WTC11 (cell line): ENCODE data around the gene CAV3. TPM values are rescaled to one million over a fixed set of nuclear protein-coding genes. Genes with fewer than 3 reads are reported as not detected.

Experiments
- ATAC-seq: fragments of 200-7000 bp; cut with Tn5 transposase; 2 replicates; pipeline ENCODE4 v1.10.0; 2021; ENCODE audit warnings: mild to moderate bottlenecking, moderate library complexity
- CTCF ChIA-PET: fragments of 300-600 bp; sonication (Branson Sonifier 250); formaldehyde crosslinking; loops from one replicate; lab custom pipeline; 2021; ENCODE audit warnings: antibody characterized with exemption; lab: Charles Lee
- POLR2A ChIA-PET: fragments of 350-600 bp; sonication (Branson Sonifier 250); formaldehyde crosslinking; loops from one replicate; lab custom pipeline; 2021; ENCODE audit warnings: antibody characterized with exemption; lab: Charles Lee
- DNase-seq: peaks from one replicate; pipeline ENCODE4 v3.0.0; 2021; ENCODE audit warnings: low spot score
- H3K27ac Mint-ChIP-seq: 2 replicates; pipeline ENCODE4 v1.8.0; 2021; ENCODE audit warnings: mixed read lengths
- H3K27me3 Mint-ChIP-seq: 2 replicates; pipeline ENCODE4 v1.8.0; 2021; ENCODE audit warnings: low read depth, mild to moderate bottlenecking, moderate library complexity, mixed read lengths
- H3K36me3 Mint-ChIP-seq: 2 replicates; pipeline ENCODE4 v1.8.0; 2021; ENCODE audit warnings: mixed read lengths
- H3K4me1 Mint-ChIP-seq: 2 replicates; pipeline ENCODE4 v1.8.0; 2022; ENCODE audit warnings: mixed read lengths
- H3K4me3 Mint-ChIP-seq: 2 replicates; pipeline ENCODE4 v1.8.0; 2021; ENCODE audit warnings: mild to moderate bottlenecking, moderate library complexity, mixed read lengths
- H3K9me3 Mint-ChIP-seq: 2 replicates; pipeline ENCODE4 v1.8.0; 2021; ENCODE audit warnings: mixed read lengths
- AFF4 ChIP-seq: sonication (generic); formaldehyde crosslinking; IDR thresholded peaks from 2 replicates; pipeline ENCODE4 v1.8.1; 2023; ENCODE audit warnings: mild to moderate bottlenecking, missing genetic modification reagents, borderline replicate concordance
- ATF2 ChIP-seq: sonication (generic); formaldehyde crosslinking; IDR thresholded peaks from 2 replicates; pipeline ENCODE4 v1.8.1; 2022; ENCODE audit warnings: low read depth, missing genetic modification reagents, borderline replicate concordance
- ATF6 ChIP-seq: sonication (generic); formaldehyde crosslinking; IDR thresholded peaks from 2 replicates; pipeline ENCODE4 v1.8.1; 2023; ENCODE audit warnings: mild to moderate bottlenecking, missing genetic modification reagents
- CREB1 ChIP-seq: sonication (generic); formaldehyde crosslinking; IDR thresholded peaks from 2 replicates; pipeline ENCODE4 v1.8.0; 2023; ENCODE audit warnings: mild to moderate bottlenecking, missing genetic modification reagents
- FOXJ3 ChIP-seq: sonication (generic); formaldehyde crosslinking; IDR thresholded peaks from 2 replicates; pipeline ENCODE4 v1.9.0; 2021; ENCODE audit warnings: missing genetic modification reagents, mild to moderate bottlenecking, borderline replicate concordance
- FOXP1 ChIP-seq: sonication (generic); formaldehyde crosslinking; IDR thresholded peaks from 2 replicates; pipeline ENCODE4 v1.8.0; 2022; ENCODE audit warnings: missing genetic modification reagents, mild to moderate bottlenecking, moderate library complexity, borderline replicate concordance
- FOXP4 ChIP-seq: sonication (generic); formaldehyde crosslinking; IDR thresholded peaks from 2 replicates; pipeline ENCODE4 v1.8.0; 2022; ENCODE audit warnings: mild to moderate bottlenecking, missing genetic modification reagents
- GTF2I ChIP-seq: fragments of 250-450 bp; sonication (Bioruptor Pico); conservative IDR thresholded peaks from 2 replicates; pipeline ENCODE4 v1.4.0; 2021; ENCODE audit warnings: mild to moderate bottlenecking
- NFYB ChIP-seq: sonication (generic); formaldehyde crosslinking; conservative IDR thresholded peaks from 2 replicates; pipeline ENCODE4 v1.8.0; 2022; ENCODE audit warnings: low read depth, missing genetic modification reagents
- NR3C1 ChIP-seq: sonication (generic); formaldehyde crosslinking; conservative IDR thresholded peaks from 2 replicates; pipeline ENCODE4 v1.8.1; 2023; ENCODE audit warnings: low read depth, mild to moderate bottlenecking, missing genetic modification reagents
- OVOL2 ChIP-seq: fragments of 250-450 bp; sonication (Bioruptor Pico); IDR thresholded peaks from 2 replicates; pipeline ENCODE4 v1.9.0; 2021; ENCODE audit warnings: mild to moderate bottlenecking, borderline replicate concordance
- RELA ChIP-seq: sonication (generic); formaldehyde crosslinking; IDR thresholded peaks from 2 replicates; pipeline ENCODE4 v1.8.1; 2022; ENCODE audit warnings: missing genetic modification reagents, mild to moderate bottlenecking, borderline replicate concordance
- USF2 ChIP-seq: sonication (generic); formaldehyde crosslinking; IDR thresholded peaks from 2 replicates; pipeline ENCODE4 v1.8.1; 2023; ENCODE audit warnings: mild to moderate bottlenecking, missing genetic modification reagents, moderate library complexity
- ZNF281 ChIP-seq: sonication (generic); formaldehyde crosslinking; IDR thresholded peaks from 2 replicates; pipeline ENCODE4 v1.8.0; 2023; ENCODE audit warnings: mild to moderate bottlenecking, missing genetic modification reagents
- ZNF317 ChIP-seq: sonication (generic); formaldehyde crosslinking; IDR thresholded peaks from 2 replicates; pipeline ENCODE4 v1.8.1; 2023; ENCODE audit warnings: low read depth, mild to moderate bottlenecking, moderate library complexity, missing genetic modification reagents, borderline replicate concordance
- ZNF425 ChIP-seq: fragments of 250-450 bp; sonication (Bioruptor Pico); conservative IDR thresholded peaks from 2 replicates; pipeline ENCODE4 v1.9.0; 2021; ENCODE audit warnings: mild to moderate bottlenecking
- total RNA-seq: library from RNA; stranded (reverse); gene quantifications from 3 replicates; pipeline ENCODE4 v1.2.3, GENCODE V29; 2021

CAV3 gene
- total RNA-seq, 1 experiment from 2014 or later, result not detected

GRCh38 chr3:8737301-8737700 lies 3.7 kb downstream of the CAV3 start:
- H3K9me3 Mint-ChIP-seq, result no peaks in the 10 kb centered on the region
- TF ChIP-seq FOXP4 (CRISPR knock-in tag) (no peak), ATF2 (CRISPR knock-in tag) (no peak), CREB1 (no peak), FOXP1 (CRISPR knock-in tag) (no peak), OVOL2 (CRISPR knock-in tag) (no peak), RELA (no peak), ZNF281 (CRISPR knock-in tag) (no peak), FOXJ3 (CRISPR knock-in tag) (no peak), GTF2I (CRISPR knock-in tag) (no peak), USF2 (CRISPR knock-in tag) (no peak), NFYB (no peak), ZNF425 (no peak), NR3C1 (CRISPR knock-in tag) (no peak)
- no peak overlapping the region for H3K4me3 Mint-ChIP-seq
- ChIA-PET CTCF (no interaction called here), POLR2A (no interaction called here)
- DNase-seq (no peak), ATAC-seq (no peak)
- no peaks in the 10 kb centered on the region for H3K36me3 Mint-ChIP-seq
- peaks cover 21% of the 10 kb centered on the region for H3K4me1 Mint-ChIP-seq
- peaks cover 15% of the 10 kb centered on the region for H3K27me3 Mint-ChIP-seq
- H3K27ac Mint-ChIP-seq, result no peak overlapping the region

GRCh38 chr3:8737823-8738222 lies 4.2 kb downstream of the CAV3 start:
- POLR2A ChIA-PET, result no interaction called here
- Mint-ChIP-seq H3K4me1 (peaks cover 21% of the 10 kb centered on the region), H3K27me3 (peaks cover 17% of the 10 kb centered on the region), H3K4me3 (no peak overlapping the region), H3K27ac (no peak overlapping the region), H3K9me3 (no peaks in the 10 kb centered on the region), H3K36me3 (no peaks in the 10 kb centered on the region)
- no peak for ATAC-seq
- CTCF ChIA-PET, result interaction anchor here (5.3 kb wide), 1 partner anchor 31 kb away, joined by 40 read pairs; the partner anchor contains the start of gene OXTR
- DNase-seq, result no peak
- TF ChIP-seq ATF2 (CRISPR knock-in tag) (no peak), FOXP1 (CRISPR knock-in tag) (no peak), ATF6 (CRISPR knock-in tag) (no peak), AFF4 (CRISPR knock-in tag) (no peak), ZNF317 (CRISPR knock-in tag) (no peak), NR3C1 (CRISPR knock-in tag) (no peak)
